GM12873 (cell line): Measurements from ENCODE around the gene TSEN2.

Source experiments
- TF ChIP-seq, protein P1 (sequence below): IDR thresholded peaks from 2 replicates; pipeline ENCODE4 v1.5.1; 2012; ENCODE audit warnings: low read depth, mild to moderate bottlenecking, moderate library complexity, low read length, control low read depth; ENCODE audit not compliant: insufficient read depth; ENCODE audit errors: missing control alignments

TSEN2 gene

DNA sequence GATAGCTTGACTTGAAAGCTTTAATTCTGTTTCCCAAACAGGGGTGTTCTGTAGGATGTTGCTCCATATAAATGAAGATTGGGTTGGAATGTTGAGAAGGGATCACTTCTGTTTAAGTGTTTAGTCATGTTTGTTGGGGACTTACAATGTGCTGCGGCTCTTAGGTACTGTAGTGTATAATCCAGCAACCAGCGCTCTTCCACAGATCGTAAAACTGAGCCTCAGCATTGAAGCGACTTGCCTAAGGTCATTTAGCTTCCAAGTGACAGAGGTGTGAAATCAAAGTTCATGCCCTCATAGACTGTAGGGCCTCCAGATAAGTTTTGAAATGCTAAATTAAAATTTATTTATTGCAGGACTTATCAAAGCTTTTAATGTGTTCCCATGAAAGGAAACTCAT, 74.4 kb downstream of the TSEN2 start:
- TF ChIP-seq, protein P1, sequence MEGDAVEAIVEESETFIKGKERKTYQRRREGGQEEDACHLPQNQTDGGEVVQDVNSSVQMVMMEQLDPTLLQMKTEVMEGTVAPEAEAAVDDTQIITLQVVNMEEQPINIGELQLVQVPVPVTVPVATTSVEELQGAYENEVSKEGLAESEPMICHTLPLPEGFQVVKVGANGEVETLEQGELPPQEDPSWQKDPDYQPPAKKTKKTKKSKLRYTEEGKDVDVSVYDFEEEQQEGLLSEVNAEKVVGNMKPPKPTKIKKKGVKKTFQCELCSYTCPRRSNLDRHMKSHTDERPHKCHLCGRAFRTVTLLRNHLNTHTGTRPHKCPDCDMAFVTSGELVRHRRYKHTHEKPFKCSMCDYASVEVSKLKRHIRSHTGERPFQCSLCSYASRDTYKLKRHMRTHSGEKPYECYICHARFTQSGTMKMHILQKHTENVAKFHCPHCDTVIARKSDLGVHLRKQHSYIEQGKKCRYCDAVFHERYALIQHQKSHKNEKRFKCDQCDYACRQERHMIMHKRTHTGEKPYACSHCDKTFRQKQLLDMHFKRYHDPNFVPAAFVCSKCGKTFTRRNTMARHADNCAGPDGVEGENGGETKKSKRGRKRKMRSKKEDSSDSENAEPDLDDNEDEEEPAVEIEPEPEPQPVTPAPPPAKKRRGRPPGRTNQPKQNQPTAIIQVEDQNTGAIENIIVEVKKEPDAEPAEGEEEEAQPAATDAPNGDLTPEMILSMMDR: no peak

DNA sequence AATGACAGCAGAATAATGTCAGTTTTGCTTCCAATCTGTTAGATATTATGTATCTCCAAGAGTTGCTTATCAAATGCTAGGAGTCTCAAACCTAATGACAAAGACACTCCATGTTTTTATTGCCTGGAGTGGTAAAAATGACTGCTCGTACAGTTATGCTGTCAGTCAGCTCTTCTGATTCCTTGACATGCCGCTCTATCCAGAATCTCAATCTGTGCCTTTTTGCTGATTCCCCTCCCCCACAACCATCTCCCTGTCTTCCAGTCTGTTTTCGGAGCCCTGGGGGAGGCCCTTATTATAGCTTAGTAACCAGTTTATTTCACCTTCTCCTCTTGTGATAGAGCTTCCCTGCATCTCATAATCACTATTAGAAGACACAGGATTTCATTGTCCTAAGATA, 75.2 kb downstream of the TSEN2 start:
- TF ChIP-seq, protein P1: no peak

DNA sequence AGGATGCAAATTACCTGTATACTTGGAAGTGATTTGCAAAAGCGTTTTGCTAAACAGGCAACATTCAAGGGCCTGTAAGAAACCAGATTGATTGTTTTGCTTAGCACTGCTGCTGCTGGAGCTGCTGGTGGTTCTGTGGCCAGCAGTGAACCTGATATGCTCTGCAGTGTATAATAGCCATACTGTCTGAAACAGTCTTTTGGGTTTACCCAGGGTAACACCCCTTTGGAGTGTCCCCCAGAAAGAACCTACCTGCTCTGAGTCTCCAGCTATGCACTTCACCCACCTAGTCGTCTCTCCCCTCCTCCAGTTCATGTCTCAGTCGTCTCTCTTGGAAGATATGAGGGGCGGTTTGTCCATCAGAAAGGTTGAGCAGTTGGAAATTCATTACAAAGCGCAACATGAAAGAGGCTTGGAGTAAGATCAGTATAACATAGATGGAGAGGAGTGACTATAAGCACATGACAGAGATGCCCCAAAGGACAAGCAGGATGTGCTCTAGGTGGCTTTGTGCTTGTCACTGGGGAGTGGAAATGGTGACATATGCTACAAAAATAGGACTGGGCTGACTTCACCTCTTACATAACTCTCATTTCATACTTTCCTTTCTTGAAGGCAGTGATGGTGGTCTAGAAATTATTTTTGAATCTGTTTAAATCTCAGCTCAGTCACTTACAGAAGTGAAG, 76.4 kb downstream of the TSEN2 start:
- TF ChIP-seq, protein P1: no peak

DNA sequence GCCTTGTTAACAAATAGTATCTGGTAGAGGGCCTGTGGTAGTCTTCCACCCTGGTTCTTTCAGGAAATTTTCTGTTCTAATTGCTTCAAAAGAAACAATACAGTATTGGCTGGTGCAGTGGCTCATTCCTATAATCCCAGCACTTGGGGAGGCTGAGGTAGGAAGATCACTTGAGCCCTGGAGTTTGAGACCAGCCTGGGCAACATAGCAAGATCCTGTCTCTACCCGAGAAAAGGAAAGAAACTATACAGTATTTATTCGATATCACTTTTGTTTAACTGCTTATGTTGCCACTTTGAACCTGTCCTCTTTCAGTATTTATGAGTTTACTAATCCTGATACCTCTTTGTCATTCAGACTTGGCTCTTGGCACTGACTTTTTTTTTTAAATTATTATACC, 77.1 kb downstream of the TSEN2 start:
- TF ChIP-seq, protein P1: no peak

DNA sequence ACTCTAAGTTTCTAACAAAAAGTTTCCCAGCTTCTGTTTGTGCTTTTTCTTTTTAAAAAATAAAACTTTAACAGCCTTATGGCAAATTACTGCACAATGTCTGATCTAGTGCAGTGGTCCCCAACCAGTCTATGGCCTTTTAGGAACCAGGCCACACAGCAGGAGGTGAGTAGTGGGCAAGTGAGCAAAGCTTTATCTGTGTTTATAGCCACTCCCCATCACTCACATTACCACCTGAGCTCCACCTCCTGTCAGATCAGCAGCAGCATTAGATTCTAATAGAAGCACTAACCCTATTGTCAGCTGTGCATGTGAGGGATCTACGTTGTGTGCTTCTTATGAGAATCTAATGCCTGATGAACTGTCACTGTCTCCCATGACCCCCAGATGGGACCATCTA, 78.2 kb downstream of the TSEN2 start:
- TF ChIP-seq, protein P1: no peak

DNA sequence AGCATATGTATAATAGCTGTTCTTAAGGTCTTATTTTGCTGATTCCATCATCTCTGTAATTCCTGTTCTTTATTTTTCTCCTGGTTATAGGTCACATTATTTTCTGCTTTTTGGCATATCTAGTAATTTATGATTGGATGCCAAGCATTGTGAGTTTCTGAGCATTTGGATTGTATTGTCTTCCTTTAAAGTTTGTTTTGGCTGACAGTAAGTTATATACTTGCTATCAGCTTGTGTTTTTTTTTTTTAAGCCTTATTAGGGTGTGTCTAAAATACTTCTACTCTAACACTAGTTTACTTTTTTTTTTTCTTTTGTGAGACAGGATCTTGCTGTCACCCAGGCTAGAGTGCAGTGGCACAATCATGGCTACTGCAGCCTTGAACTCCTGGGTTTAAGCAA, 82.7 kb downstream of the TSEN2 start:
- TF ChIP-seq, protein P1: no peak

DNA sequence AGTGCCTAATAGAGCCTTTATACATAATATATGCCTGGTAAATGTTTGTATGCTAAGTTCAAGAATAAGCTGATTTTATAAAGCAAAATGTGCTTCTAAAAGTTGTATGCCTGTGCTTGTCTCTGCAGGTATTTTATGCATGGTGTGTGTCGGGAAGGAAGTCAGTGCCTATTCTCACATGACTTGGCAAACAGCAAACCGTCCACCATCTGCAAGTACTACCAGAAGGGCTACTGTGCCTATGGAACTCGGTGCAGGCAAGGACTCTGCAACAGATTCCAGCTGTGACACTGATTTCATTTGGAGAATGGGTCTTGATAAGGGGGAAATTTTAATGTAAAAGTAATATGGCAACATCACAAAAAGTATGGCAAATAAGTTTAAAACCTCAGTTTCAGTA, 84.5 kb downstream of the TSEN2 start:
- TF ChIP-seq, protein P1: no peak
